ENCODE results near the gene DUSP8.

Gene DUSP8

GRCh38 chr11:1519028-1520010 lies 52.8 kb downstream of the DUSP8 start:
- TF ChIP-seq CTCF (conservative IDR thresholded peaks at IDR 0.05; ENCODE audit: low read length): no peak
- DNase-seq (ENCODE audit: low read depth): no peak
- no peak overlapping the region for H3K4me3 ChIP-seq (ENCODE audit: low read length)

- H3K4me3 ChIP-seq (ENCODE audit: low read length): no peak overlapping the region
- no peak for TF ChIP-seq CTCF (conservative IDR thresholded peaks at IDR 0.05; ENCODE audit: low read length)
- no peak for DNase-seq (ENCODE audit: low read depth)
Observed at GRCh38 chr11:1518301-1518700, 53.8 kb downstream of the DUSP8 start.

- DNase-seq (ENCODE audit: low read depth): no peak
- no peak for TF ChIP-seq CTCF (conservative IDR thresholded peaks at IDR 0.05; ENCODE audit: low read length)
- no peak overlapping the region for H3K4me3 ChIP-seq (ENCODE audit: low read length)
Observed at GRCh38 chr11:1517117-1518005, 54.7 kb downstream of the DUSP8 start.

GRCh38 chr11:1516273-1517067 lies 55.6 kb downstream of the DUSP8 start:
- no peak overlapping the region for H3K4me3 ChIP-seq (ENCODE audit: low read length)
- no peak for TF ChIP-seq CTCF (conservative IDR thresholded peaks at IDR 0.05; ENCODE audit: low read length)
- peak; percentile 50 for DNase-seq (ENCODE audit: low read depth)

GRCh38 chr11:1515082-1516060 lies 56.7 kb downstream of the DUSP8 start:
- peak; percentile 43 for DNase-seq (ENCODE audit: low read depth)
- TF ChIP-seq CTCF (conservative IDR thresholded peaks at IDR 0.05; ENCODE audit: low read length): peak; percentile 81
- H3K4me3 ChIP-seq (ENCODE audit: low read length): no peak overlapping the region

All from AG10803 (cell line).